HG03354 (cell line): ENCODE measurements around the gene EFEMP2.
"Not testable (repeated sequence)": the region's sequence is repeated elsewhere in the genome, so short reads cannot be mapped to it uniquely, and the experiment has no call there.

ENCODE experiments used
- ATAC-seq: cut with Tn5 transposase; IDR thresholded peaks from one replicate; pipeline ENCODE4 v1.9.1; 2021; ENCODE audit warnings: mild to moderate bottlenecking; ENCODE audit not compliant: unreplicated experiment, poor library complexity, severe bottlenecking

EFEMP2 gene

DNA sequence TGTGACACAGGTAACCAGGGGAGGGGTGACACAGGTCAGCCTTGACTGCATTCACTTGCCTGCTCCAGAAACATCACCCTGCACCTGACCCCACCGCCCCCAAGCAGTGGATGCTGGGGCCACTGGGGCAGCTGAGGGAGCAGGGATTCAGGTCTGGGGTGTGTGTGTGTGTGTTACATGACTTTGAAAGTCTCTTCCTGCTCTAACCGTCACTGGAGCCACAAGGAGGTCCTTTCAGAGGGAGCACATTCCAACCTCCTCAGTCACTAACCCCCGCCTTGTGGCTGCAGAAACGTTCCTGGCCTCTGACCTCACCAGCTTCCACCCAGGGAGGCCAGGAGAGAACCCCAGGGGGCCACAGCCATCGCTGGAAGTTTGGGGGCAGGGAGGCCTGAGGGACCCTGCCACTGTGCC, 30.5 kb upstream of the EFEMP2 start:
- no peak for ATAC-seq

DNA sequence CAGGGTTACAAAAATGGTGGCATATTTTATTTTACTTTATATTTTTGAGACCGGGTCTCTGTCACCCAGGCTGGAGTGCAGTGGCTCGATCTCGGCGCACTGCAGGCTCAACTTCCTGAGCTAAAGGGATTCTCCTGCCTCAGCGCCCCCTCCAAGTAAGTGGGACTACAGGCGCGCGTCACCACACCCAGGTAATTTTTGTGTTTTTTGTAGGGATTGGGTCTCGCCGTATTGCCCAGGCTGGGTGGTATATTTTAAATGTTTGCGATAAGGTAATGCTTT, 28.2 kb upstream of the EFEMP2 start:
- ATAC-seq, result no peak

DNA sequence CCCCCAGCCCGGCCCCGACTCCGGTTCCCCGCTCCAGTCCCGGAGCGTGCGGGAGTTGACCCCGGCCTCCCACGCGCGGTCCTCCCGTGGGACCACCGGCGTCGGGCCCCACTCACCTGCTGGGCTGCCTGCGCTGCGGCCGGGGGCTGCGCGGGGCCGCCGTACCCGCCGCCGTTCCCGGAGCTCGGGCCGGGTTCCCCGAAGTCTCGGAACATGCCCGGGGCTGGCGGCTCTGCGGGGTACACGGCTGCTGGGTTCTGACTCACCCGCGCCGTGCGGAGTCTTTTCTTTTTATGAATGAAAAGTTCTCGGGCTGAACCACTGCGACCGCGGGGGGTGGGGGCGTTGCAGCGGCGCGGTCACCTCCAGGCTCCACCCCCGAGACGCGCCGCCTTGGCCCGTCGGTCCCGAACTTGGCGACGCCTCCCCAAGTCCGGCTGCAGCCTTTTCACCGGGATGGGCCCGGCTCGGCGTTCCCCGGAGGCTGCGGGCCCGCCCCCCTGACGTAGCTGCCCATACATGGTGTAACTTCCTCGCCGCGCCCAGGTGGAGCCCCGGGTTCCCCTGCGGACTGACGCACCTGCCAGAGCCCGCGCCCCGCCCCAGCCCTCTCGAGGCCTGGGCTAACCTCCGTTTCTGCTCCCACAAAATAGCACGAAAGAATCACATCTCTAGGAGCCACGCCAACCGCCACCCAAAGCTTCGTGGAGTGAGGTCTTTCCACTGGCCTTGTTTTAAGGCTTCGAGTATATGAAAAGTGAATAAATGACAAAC, 27.7 kb upstream of the EFEMP2 start, which contains the start of gene FOSL1:
FOSL1 (minus strand) TSS at position 264 of the 774 bp plus-strand sequence; CDS start at position 215, 49 bp downstream.
- peak; percentile 78 for ATAC-seq

DNA sequence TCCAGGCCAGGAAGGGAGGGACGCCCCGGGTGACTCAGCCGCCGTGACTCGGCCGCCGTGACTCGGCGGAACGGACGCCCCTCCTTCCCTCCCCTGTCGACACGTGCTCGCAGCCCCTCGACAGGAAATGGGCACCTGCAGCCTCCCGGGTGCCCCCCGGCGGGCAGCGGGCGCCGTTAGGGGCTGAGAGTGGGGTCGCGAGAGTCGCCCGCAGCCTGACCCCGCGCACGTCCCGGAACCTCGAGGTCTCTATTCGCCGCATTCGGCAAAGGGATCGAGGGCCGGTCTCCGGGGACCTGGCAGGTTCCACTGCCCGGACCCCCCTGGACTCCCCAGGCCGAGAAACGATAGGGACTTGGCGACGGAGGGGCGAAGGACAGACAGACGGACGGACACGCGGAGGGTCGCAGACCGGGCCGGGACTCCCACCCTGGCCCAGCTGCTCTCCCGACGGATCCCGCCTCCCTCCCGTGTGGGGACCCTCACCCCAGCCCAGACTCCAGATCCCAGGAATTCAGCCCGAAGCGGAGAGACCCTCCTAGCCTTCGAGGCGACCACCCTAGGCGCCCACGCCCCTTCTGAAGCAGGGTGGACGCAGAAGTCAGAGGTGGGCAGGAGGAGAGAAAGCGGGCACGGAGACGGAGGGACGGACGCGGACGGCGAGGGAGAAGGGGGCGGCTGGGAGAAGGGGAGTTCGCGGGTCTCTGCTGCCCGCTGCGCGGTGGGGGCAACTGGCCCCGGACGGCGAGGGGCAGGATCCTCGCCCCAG, 26.9 kb upstream of the EFEMP2 start:
- no peak for ATAC-seq

DNA sequence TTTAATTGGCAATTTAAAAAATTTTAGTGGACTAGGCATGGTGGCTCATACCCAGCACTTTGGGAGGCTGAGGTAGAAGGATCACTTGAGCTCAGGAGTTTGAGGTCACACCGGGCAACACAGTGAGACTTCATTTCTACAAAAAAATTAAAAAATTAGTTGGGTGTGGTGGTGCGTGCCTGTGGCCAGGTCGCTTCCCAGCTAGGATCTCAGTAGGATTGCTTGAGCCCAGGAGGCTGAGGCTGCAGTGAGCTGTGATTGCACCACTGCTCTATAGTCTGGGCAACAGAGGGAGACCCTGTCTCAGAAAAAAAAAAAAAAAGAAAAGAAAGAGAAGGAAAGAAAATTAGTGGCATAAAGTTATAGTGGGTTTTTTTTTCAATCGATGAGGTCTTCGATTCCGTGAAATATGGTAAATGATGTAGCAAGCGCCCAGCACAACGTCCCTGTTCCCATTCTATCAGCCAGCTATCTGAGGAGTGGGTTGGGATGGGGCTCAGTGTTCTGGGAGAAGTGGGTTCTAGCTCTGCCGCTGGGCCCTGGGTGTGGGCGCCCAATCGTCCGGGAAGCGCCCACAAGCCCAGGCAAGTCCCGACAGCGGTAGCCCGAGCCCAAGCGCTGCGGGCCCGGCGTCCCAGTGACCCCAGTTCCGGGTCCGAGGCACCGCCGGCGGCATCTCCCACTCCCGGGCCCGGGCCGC, 26.2 kb upstream of the EFEMP2 start:
- ATAC-seq, result no peak

DNA sequence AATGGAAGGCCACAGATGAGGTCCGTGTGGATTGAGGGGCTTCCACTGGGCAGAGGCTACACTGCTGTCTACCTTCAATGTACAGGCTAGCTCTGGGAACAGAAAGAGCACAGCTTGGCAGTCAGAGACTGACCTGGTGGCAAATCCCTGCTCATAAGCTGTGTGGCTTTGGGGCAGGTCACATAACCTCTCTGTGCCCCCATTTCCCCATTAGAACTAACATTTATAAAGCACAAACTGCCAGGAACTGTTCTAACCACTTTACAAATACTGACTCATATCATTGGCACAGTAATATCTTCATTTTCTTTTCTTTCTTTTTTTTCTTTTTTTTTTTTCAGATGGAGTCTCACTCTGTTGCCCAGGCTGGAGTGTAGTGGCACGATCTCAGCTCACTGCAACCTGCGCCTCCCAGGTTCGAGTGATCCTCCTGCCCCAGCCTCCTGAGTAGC, 24.4 kb upstream of the EFEMP2 start:
- no peak for ATAC-seq

DNA sequence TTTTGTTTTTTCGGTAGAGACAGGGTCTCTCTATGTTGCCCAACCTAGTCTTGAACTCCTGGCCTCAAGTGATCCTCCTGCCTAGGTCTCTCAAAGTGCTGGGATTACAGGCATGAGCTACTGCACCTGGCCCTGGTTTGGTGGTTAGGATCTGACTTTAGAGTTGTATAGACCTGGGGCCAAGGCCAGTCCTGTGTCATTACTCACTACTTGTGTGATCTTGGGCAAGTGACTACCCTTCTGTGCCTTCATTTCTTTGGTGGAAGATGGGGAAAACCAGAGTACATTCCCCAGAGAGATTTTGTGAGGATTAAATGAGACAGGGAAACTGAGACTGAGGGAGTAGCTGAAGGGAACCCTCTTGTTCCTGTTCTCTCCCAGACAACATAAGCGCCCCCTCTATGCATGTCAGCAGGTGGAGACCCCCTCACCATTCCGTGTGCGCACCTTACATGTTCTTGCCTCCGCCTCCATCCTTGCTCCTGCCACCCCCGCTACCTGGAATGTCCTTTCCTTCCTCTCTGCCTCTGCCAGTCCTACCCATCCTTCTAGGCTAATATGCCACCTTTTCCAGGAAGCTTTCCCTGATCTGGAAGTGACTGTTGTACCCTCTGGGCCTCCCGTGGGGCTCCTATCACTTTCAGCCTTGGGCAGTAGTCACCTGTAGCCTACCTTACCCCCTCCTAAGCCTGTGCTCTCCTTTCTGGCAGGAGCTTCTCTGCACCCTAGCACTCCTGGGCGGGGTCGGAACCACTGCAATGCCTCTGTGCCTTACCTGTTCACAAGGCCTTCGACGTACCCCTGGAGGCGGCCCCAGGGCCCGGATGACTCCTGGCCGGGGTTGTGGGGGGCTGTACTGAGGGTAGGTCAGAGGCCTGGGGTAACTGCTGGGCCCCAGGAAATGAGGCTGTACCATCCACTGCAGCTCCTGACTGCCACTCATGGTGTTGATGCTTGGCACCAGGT, 23.7 kb upstream of the EFEMP2 start:
- no peak for ATAC-seq

DNA sequence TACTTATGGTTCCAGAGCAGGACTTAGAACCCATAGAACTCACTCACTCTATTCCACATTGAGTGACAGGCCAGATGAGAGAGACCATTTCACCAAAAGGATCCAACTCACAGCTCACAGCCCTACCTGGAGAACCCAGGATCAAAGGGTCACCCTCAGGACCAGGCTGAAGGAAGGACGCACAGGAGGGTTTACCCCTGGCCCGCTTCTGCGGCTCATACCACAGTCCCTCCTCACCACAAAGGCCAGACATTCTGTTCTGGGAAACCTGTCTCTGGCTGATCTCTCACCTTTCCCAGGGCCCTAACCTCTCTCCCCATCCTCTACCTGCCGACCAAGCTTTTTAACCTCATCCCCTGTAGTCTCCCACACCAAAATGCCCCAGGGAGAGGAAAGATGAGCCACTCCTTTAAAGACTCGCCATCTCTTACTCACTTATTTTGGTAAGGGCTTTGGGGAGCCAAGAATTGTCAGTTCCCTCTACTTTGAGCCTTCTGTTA, 22.9 kb upstream of the EFEMP2 start:
- ATAC-seq, result no peak

DNA sequence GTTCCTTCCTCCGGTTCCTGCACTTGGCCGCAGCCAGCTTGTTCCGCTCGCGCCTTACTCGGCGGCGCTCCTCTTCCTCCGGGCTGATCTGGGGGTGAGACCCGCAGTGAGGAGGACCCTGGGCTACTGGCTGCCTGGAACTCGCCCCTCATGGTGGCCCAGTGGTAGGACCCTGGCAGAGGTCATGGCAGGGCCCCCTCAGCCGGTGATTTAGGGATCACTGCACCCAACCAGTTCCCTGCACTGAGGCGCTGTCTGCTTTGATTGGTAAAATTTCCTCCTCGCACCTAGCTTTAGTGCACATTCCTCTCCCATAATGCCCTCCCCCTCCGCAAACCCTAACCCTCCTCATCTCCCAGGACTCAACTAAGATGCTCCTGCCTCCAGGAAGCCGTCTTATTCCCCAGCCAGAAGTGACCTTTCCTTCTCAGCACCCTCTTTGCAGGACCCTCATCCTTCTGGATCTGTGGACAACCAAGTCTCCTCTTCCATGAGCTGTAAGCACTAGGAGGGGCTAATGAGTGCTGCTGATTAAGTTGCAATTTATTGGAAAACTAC, 21.5 kb upstream of the EFEMP2 start:
- no peak for ATAC-seq

DNA sequence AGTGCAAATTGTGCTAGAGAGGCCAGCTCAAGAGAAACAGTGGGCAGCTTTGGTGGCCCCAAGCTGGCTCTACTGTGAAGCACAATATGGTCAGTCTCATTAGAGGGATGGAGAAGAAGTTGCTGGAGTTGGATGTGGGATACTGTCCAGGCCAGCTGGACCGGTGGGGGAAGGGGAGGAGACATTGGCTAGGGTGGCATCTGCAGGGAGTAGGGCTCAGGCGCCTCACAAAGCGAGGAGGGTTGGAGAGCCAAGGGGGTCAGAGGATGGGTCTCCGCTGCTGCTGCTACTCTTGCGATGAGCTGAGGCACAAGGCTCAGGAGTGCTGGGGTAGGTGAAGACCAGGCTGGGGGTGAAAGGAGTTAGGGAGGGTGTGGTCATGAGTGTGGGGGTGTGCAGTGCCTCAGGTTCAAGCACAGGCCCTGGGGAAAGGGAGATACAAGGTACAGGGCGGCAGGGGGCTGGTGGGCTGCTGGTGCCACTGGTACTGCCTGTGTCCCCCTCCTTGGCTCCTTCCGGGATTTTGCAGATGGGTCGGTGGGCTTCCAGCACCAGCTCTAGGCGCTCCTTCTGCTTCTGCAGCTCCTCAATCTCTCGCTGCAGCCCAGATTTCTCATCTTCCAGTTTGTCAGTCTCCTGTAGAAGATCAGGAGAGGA, 20.2 kb upstream of the EFEMP2 start:
- ATAC-seq, result no peak

DNA sequence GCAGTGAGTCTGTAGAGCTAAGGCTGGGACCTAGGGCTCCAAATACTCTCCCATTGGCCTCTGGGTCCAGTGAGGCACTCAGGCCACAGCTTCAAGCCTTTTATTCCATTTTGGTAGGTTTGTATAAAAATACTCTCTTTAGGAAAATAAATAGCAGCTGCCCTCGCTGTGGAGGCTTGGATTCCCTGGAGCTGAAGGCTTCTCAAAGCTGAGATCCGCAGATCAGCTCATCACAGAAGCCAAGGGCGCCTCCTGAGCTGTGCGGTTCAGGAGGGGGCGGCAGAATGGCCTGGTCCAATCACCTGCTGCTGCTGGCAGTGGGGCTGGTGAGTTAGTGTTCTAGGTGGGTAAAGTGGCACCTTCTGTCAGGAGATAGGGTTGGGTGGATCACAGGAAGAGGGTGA, 19.5 kb upstream of the EFEMP2 start:
- ATAC-seq, result not testable (repeated sequence)

DNA sequence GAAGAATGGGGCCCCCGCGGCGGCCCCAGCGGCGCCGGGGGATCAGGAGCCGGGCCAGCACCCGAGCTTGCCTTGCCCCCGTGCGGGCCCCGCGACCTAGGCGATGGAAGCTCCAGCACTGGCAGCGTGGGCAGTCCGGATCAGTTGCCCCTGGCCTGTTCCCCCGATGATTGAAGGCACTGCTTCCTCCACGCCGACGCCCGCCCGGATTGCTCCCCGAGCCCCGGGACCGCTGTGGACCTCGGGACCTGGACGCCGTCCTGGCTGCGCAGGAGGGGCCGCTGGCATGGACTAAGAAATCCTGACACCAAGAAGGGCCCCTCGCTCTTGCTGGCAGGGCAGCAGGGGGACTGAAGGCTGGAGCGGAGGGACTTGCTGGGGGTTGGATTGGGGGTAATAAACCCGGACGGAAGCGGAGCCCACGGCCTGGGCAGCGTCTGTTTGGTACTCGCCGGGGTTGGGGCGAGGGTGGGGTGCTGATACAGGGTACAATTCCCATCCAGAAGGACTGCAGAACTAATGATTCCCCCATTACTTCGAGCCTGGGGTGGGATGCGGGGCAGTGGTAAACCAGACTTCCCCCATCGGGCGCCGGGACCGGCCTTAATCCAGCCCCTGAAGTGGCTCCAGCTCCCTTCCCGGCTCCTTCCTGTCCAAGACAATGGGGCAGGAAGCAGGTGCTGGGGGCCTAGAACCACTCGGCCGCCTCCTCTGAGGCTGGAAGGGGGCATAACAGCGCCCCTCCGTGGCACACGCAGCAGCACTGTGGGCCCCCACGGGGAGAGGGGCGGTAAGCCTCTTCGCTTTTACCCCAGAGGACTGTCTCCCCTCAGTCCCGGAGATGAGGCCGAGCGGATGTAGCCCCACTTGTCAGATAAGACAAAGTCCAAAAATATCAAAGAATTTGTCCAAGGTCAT, 18.9 kb upstream of the EFEMP2 start:
- no peak for ATAC-seq

DNA sequence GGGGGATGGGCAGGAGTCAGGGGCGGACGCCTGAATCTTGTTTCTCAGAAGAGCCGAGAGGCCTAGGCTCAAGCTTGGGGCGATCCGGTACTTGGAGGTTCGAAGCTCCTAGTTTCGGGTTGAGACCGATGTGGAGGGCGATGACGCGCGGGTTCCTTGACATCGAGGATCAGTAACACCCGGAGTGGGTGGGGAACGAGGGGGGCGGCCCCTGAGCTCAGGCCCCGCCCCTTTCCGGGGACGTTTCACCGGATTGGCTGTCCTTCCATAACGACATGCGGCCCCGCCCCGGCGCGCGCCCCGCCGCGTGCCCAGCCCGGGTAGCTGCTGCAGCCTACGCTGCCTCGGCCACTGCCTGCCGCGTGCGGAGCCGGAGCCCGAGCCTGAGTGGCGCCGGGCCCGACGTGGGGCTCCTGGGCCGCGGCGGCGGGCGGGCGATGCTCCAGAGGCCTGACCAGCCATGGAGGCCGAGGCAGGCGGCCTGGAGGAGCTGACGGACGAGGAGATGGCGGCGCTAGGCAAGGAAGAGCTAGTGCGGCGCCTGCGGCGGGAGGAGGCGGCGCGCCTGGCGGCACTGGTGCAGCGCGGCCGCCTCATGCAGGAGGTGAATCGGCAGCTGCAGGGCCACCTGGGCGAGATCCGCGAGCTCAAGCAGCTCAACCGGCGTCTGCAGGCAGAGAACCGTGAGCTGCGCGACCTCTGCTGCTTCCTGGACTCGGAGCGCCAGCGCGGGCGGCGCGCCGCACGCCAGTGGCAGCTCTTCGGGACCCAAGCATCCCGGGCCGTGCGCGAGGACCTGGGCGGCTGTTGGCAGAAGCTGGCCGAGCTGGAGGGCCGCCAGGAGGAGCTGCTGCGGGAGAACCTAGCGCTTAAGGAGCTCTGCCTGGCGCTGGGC, 18.0 kb upstream of the EFEMP2 start, which contains the start of gene CCDC85B:
CCDC85B (plus strand) TSS at position 350 of the 895 bp plus-strand sequence; CDS start at position 461, 111 bp downstream.
- peak; percentile 56 for ATAC-seq

DNA sequence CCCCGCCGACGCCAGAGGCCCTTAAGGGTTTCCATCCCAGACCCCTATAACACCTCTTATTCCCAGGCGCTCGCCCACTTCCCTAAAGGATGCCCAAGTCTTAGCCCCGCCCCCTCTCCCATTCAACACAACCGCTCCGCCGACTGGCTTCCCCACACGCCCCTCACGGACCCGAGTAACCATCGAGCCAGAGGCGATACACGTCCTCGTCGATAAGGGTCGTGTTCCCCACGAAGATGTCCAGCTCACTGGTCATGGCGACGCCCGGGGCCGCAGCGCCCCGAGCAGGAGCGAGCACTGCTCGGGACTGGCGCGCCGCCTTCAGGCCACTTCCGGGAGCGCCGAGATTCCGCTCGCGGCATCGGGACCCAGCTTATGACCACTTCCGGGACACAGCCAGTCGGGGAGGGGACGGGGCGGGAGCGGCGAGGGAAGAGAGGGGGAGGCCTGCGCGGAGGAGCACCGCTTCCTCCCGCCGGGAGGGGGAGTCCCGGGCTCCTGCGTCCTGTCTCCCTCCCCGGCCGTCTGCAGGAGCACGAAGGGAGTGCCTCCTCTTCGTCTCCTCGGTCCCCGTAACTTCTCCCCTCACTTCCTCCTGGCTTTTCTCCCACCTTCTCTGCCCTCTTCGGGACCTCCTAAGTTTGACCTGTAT, 15.7 kb upstream of the EFEMP2 start, which contains the start of gene FIBP:
FIBP (minus strand) TSS at position 309 of the 652 bp plus-strand sequence; CDS start at position 256, 53 bp downstream.
- peak; percentile 43 for ATAC-seq

DNA sequence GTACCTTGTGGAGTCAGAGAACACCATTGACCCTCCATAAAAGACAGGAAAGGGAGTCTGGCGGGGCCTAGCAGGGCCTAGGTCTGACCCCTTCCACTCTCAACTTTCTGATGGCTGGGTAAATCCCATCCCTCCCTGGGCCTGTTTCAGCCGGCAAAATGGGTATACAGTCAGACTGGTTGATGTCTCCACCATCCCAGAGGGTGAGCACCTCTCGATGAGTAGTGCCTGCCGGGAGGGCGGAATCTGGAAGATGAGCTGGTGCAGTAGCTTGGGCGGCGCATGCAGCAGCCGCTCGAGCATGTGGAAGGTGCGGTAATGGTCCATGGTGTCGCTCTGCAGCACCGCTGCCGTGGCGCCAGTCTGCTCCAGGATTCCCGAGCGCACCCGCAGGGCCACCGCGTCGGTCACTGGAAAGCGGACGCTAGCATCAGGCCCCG, 15.1 kb upstream of the EFEMP2 start:
- ATAC-seq, result no peak
